ENCODE measurements around the gene TMEM45B. TPM values are rescaled to one million over a fixed set of nuclear protein-coding genes. Genes with fewer than 3 reads are reported as not detected.

Gene TMEM45B
- total and polyA plus RNA-seq, 8 donors = 3.6 to 80.6 (median 19.3) TPM

DNA sequence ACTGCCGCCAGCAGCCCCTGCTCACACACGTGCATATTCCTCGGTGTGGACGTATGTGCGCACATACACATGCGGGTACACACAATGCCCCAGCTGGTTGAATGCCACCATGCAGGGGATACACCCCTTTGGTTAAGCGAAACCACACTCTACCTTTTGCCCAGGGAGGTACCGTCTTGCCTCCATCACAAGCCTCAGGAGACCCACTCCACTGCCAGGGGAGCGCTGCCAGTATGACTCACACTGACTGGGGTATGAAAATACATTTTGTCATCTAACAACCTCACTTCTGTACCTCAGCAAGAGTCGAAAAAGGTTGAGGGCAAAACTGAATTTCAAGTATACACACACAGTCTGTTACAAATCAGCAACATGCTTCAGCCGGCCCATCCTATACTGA is 39.4 kb downstream of the TMEM45B start:
- Histone ChIP-seq H3K27me3 (no peaks in the 10 kb centered on the region), H3K36me3 (peaks cover 0 to 23% (median 15%) of the 10 kb centered on the region in 4 donors), H3K4me3 (no peak overlapping the region), H3K27ac (no peak overlapping the region), H3K9me3 (no peaks in the 10 kb centered on the region), H3K4me1 (peaks cover 10 to 18% (median 14%) of the 10 kb centered on the region in 4 donors)
- WGBS, 5 donors = 85 to 96% (median 91%) methylated on average over 11 of the region's 11 CpGs
- no peak for TF ChIP-seq EP300 (IDR thresholded peaks at IDR 0.05)
- TF ChIP-seq, protein P1, sequence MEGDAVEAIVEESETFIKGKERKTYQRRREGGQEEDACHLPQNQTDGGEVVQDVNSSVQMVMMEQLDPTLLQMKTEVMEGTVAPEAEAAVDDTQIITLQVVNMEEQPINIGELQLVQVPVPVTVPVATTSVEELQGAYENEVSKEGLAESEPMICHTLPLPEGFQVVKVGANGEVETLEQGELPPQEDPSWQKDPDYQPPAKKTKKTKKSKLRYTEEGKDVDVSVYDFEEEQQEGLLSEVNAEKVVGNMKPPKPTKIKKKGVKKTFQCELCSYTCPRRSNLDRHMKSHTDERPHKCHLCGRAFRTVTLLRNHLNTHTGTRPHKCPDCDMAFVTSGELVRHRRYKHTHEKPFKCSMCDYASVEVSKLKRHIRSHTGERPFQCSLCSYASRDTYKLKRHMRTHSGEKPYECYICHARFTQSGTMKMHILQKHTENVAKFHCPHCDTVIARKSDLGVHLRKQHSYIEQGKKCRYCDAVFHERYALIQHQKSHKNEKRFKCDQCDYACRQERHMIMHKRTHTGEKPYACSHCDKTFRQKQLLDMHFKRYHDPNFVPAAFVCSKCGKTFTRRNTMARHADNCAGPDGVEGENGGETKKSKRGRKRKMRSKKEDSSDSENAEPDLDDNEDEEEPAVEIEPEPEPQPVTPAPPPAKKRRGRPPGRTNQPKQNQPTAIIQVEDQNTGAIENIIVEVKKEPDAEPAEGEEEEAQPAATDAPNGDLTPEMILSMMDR (IDR thresholded peaks at IDR 0.05) = no peak
- no peak for TF ChIP-seq POLR2A (IDR thresholded peaks at IDR 0.05)
- no peak for DNase-seq
- intact Hi-C loops (cut with DNase I; ENCODE audit: low total_unique reads) = no loop called here

DNA sequence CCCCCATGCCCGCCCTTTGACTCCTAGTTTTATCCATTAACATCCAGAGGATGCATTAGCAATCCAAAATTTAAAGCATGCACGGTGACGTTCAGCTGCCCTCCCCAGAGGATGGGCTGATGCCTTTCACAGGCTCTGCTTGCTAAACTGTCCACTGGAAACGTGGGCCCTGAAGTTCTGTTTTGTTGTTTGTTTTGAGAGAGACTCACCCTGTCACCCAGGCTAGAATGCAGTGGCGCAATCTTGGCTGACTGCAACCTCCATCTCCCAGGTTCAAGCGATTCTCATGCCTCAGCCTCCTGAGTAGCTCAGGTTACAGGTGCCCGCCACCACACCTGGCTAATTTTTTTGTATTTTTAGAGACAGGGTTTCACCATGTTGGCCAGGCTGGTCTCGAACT is 40.4 kb downstream of the TMEM45B start:
- no peak for DNase-seq
- Histone ChIP-seq H3K27ac (no peak overlapping the region), H3K27me3 (no peaks in the 10 kb centered on the region), H3K36me3 (peaks cover 0 to 32% (median 22%) of the 10 kb centered on the region in 4 donors), H3K9me3 (no peaks in the 10 kb centered on the region), H3K4me1 (peaks cover 10 to 18% (median 14%) of the 10 kb centered on the region in 4 donors), H3K4me3 (no peak overlapping the region)
- intact Hi-C loops (cut with DNase I; ENCODE audit: low total_unique reads) = no loop called here
- TF ChIP-seq POLR2AphosphoS5 (IDR thresholded peaks at IDR 0.05) (no peak), POLR2A (IDR thresholded peaks at IDR 0.05) (no peak), EP300 (IDR thresholded peaks at IDR 0.05) (no peak)
- TF ChIP-seq, protein P1 (IDR thresholded peaks at IDR 0.05) = no peak
- 86 to 95% (median 92%) methylated on average over 8 of the region's 8 CpGs for WGBS, 5 donors

DNA sequence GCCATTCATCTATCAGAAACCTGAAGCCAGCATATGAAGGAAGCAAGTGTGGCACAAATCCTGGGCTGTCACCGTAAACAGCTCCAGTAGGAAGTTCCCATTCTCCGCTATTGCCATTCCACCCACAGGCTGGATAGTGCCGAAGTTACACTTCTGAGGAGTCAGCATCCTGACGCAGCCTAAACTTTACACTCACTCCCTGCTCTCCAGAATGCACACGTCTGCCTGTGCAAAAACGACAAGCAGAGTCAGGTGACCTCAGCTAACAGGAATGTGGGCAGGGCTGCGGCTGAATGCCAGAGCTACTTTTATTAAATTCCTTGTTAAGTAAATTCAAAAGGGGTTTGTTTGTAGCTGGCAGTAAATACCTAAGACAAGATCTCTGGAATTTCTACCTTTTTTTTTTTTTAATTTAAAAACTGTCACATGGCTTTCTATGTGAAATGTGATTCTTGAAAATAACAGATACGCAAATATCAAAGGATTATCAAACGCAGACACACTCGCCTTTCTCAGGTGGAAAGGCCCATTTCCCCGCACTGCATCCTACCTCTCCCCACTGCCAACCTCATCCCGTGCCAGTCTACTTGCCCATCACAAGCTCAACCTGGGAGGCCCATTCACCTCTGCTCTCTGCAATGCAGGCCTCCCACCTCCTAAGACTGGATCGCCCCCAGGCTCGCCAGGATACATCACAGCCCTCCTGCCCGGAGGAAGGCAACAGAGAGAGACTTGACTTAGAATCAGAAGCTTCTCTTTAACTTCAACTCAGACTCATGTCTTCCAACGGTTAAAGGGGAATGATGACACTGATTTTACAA is 46.3 kb downstream of the TMEM45B start:
- 41 to 53% (median 48%) methylated on average over 16 of the region's 16 CpGs for WGBS, 5 donors
- Histone ChIP-seq H3K36me3 (peaks cover 29 to 80% (median 67%) of the 10 kb centered on the region in 4 donors), H3K4me1 (peaks cover 5 to 28% (median 16%) of the 10 kb centered on the region in 4 donors), H3K9me3 (no peaks in the 10 kb centered on the region), H3K27ac (peak overlapping the region; percentile 53 to 74 (median 66)), H3K27me3 (no peaks in the 10 kb centered on the region), H3K4me3 (no peak overlapping the region)
- intact Hi-C loops (cut with DNase I; ENCODE audit: low total_unique reads) = no loop called here
- peak; percentile 89 to 95 for DNase-seq
- TF ChIP-seq EP300 (IDR thresholded peaks at IDR 0.05) (no peak), POLR2AphosphoS5 (IDR thresholded peaks at IDR 0.05) (peak in 1 of 3 donors; percentile 77)

DNA sequence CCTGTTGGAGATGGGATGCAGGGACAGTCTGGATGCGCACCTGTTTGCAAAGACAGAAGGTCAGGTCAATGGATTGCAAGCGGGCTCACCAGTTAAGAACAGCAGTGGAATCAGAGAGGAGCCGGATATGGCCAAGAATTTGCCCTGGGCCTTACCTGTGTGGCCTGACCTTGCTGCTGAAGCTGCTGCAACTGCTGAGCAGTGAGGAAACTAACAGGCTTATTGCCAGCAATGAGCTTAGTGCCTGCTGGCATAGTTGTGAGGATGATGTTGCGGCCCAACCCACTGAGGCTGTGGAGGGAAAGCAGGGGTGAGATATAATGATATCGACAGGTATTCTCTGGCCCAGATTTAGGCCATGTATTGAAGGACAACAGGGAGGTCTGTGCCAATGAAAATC is 49.2 kb downstream of the TMEM45B start:
- intact Hi-C loops (cut with DNase I; ENCODE audit: low total_unique reads) = no loop called here
- peaks cover 5 to 35% (median 17%) of the 10 kb centered on the region in 4 donors for H3K4me1 ChIP-seq
- no peak for TF ChIP-seq POLR2AphosphoS5 (IDR thresholded peaks at IDR 0.05)
- no peak for TF ChIP-seq EP300 (IDR thresholded peaks at IDR 0.05)
- TF ChIP-seq, protein P1 (IDR thresholded peaks at IDR 0.05) = no peak
- TF ChIP-seq POLR2A (IDR thresholded peaks at IDR 0.05) = no peak
- WGBS, 5 donors = 84 to 89% (median 85%) methylated on average over 4 to 5 of the region's 5 CpGs
- DNase-seq = no peak
- H3K9me3 ChIP-seq = no peaks in the 10 kb centered on the region
- H3K4me3 ChIP-seq = no peak overlapping the region
- no peaks in the 10 kb centered on the region for H3K27me3 ChIP-seq
- no peak overlapping the region for H3K27ac ChIP-seq
- H3K36me3 ChIP-seq = peaks cover 46 to 87% (median 83%) of the 10 kb centered on the region in 4 donors

DNA sequence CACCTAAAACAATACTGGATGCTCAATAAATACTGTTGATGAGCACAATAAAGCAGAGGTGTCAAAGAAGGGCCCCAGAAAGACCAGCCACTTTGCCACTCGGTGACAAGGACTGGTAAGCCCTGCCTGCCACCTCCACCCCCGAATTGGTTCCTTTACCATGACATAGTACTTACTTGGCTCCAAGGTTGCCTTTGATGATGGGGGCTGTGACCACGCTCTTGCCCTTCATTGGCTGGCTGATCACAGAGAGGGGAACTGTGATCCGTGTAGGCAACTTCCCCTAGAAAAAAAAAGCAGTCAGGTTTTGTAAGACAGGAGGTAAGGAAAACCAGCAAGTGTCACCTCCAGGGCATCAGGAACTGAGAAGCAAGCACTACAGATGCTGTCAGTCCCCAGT is 50.1 kb downstream of the TMEM45B start:
- intact Hi-C loops (cut with DNase I; ENCODE audit: low total_unique reads) = no loop called here
- peaks cover 53 to 87% (median 83%) of the 10 kb centered on the region in 4 donors for H3K36me3 ChIP-seq
- peak overlapping the region in 1 of 5 donors; percentile 1 for H3K27ac ChIP-seq
- peaks cover 5 to 35% (median 17%) of the 10 kb centered on the region in 4 donors for H3K4me1 ChIP-seq
- 67 to 75% (median 72%) methylated on average over 4 of the region's 4 CpGs for WGBS, 5 donors
- H3K9me3 ChIP-seq = no peaks in the 10 kb centered on the region
- H3K27me3 ChIP-seq = no peaks in the 10 kb centered on the region
- no peak overlapping the region for H3K4me3 ChIP-seq
- no peak for DNase-seq
- TF ChIP-seq, protein P1 (IDR thresholded peaks at IDR 0.05) = no peak
